SK-N-MC (cell line): ENCODE measurements around the gene RBM7.

Experiments
- EZH2 ChIP-seq: fragments of 200-600 bp; sonication (generic); IDR thresholded peaks from one replicate; pipeline ENCODE4 v1.6.1; 2017; ENCODE audit warnings: antibody characterized with exemption
- POLR2AphosphoS5 ChIP-seq: IDR thresholded peaks from 2 replicates; pipeline ENCODE4 v1.6.1; 2012; ENCODE audit warnings: mild to moderate bottlenecking, low read depth, low read length, borderline replicate concordance

- TF ChIP-seq EZH2 (no peak), POLR2AphosphoS5 (no peak)
Measured at GRCh38 chr11:114379394-114380069, 20.9 kb upstream of the RBM7 start.
